ENCODE data around the gene SCYGR5. TPM values are rescaled to one million over a fixed set of nuclear protein-coding genes. Genes with fewer than 3 reads are reported as not detected.

The SCYGR5 gene
- total and polyA plus RNA-seq, 2 donors from 2014 or later, result not detected

DNA sequence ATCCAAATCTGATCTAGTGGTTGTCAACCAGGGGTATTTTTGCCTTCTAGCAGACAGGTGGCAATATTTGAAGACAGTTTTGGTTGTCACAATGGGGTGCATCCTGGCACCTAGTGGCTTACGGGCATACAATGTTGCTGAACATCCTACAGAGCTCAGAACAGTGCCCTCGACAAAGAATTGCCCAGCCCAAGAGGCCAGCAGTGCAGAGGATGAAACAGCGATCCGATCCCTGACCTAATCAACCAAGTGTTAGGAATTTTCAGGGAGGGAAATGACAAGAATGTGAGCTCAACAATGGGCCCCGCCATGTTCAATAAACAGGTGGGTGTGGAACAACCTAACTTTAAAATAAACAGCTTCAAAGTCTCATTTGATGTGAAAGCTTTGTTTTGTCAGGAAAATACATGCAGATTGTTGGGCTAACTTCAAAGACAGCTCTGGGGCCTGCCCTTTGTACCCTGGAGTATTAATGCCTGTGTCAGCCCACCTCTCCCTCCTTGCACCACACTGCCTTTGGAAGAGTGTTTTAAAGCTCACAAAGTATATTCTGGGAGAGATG is 22.5 kb upstream of the SCYGR5 start:
- TF ChIP-seq, protein P1, sequence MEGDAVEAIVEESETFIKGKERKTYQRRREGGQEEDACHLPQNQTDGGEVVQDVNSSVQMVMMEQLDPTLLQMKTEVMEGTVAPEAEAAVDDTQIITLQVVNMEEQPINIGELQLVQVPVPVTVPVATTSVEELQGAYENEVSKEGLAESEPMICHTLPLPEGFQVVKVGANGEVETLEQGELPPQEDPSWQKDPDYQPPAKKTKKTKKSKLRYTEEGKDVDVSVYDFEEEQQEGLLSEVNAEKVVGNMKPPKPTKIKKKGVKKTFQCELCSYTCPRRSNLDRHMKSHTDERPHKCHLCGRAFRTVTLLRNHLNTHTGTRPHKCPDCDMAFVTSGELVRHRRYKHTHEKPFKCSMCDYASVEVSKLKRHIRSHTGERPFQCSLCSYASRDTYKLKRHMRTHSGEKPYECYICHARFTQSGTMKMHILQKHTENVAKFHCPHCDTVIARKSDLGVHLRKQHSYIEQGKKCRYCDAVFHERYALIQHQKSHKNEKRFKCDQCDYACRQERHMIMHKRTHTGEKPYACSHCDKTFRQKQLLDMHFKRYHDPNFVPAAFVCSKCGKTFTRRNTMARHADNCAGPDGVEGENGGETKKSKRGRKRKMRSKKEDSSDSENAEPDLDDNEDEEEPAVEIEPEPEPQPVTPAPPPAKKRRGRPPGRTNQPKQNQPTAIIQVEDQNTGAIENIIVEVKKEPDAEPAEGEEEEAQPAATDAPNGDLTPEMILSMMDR (IDR thresholded peaks at IDR 0.05; ENCODE audit: borderline replicate concordance, extremely low read depth, insufficient read depth), result no peak
- H3K27me3 ChIP-seq (ENCODE audit: control insufficient read depth, insufficient read depth, low read length), result no peaks in the 10 kb centered on the region
- no peaks in the 10 kb centered on the region for H3K4me1 ChIP-seq (ENCODE audit: control insufficient read depth in 2 of 3, insufficient read depth in 2 of 3, low read depth in 1 of 3, low read length in 3 of 3)
- no peaks in the 10 kb centered on the region for H3K36me3 ChIP-seq (ENCODE audit: control insufficient read depth in 2 of 3, insufficient read depth in 3 of 3, low read length in 3 of 3)
- no peak overlapping the region for H3K4me3 ChIP-seq (ENCODE audit: low read length in 3 of 3)
- no peak overlapping the region for H3K27ac ChIP-seq (ENCODE audit: low read depth in 2 of 2, low read length in 2 of 2)
- no peak overlapping the region for H3K9ac ChIP-seq (ENCODE audit: low read length in 3 of 3)
- DNase-seq (no peak), FAIRE-seq (no peak)
- H3K9me3 ChIP-seq (ENCODE audit: control insufficient read depth in 2 of 3, insufficient read depth in 1 of 3, low read length in 3 of 3), result no peaks in the 10 kb centered on the region
- intact Hi-C loops (cut with DNase I), result no loop called here

DNA sequence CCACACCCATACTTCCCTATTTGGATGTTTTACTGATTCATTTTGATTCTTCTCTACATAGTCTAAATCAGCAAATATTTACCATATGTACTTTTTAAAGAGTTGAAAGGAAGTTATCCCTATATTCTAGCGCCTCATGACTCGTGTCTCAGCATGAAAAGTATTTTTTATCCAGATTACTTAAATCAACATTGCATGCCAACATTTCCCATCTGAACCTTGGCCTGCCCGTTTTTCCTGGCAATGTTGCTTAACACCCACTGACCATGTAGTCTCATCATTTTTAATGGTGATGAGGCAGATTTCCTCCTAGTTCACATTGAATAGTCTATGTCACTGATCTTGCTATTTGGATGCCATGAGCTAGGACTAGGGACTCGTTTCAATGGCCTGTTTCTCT is 13.2 kb upstream of the SCYGR5 start:
- H3K36me3 ChIP-seq (ENCODE audit: control insufficient read depth in 2 of 3, insufficient read depth in 3 of 3, low read length in 3 of 3), result no peaks in the 10 kb centered on the region
- no peak for DNase-seq
- no peak overlapping the region for H3K27ac ChIP-seq (ENCODE audit: low read depth in 2 of 2, low read length in 2 of 2)
- no peaks in the 10 kb centered on the region for H3K4me1 ChIP-seq (ENCODE audit: control insufficient read depth in 2 of 3, insufficient read depth in 2 of 3, low read depth in 1 of 3, low read length in 3 of 3)
- no peak overlapping the region for H3K4me3 ChIP-seq (ENCODE audit: low read length in 3 of 3)
- H3K27me3 ChIP-seq (ENCODE audit: control insufficient read depth, insufficient read depth, low read length), result no peaks in the 10 kb centered on the region
- no peak for FAIRE-seq
- intact Hi-C loops (cut with DNase I), result no loop called here
- TF ChIP-seq, protein P1 (IDR thresholded peaks at IDR 0.05; ENCODE audit: borderline replicate concordance, extremely low read depth, insufficient read depth), result no peak
- no peak overlapping the region for H3K9ac ChIP-seq (ENCODE audit: low read length in 3 of 3)
- H3K9me3 ChIP-seq (ENCODE audit: control insufficient read depth in 2 of 3, insufficient read depth in 1 of 3, low read length in 3 of 3), result no peaks in the 10 kb centered on the region

DNA sequence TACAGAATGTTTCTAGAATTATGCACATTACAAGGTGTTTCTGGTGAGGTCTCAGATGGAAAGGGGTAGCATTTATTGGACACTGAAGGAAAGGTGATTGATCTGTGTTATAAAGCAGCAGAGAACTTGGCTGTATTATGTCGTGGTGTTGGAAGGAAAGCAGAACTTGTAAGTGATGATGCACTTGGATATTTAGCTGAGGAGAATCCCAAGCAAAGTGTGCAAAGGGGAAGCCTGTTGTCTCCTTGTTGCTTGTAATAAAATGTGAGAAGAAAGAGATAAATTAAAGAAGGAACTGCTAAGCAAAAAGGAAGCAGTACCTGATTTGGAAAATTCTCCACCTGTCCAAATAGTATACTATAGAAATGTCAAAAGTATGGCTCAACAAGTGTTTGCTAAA is 12.2 kb upstream of the SCYGR5 start:
- Histone ChIP-seq H3K27me3 (ENCODE audit: control insufficient read depth, insufficient read depth, low read length) (no peaks in the 10 kb centered on the region), H3K36me3 (ENCODE audit: control insufficient read depth in 2 of 3, insufficient read depth in 3 of 3, low read length in 3 of 3) (no peaks in the 10 kb centered on the region), H3K4me3 (ENCODE audit: low read length in 3 of 3) (no peak overlapping the region), H3K9ac (ENCODE audit: low read length in 3 of 3) (no peak overlapping the region), H3K27ac (ENCODE audit: low read depth in 2 of 2, low read length in 2 of 2) (no peak overlapping the region), H3K4me1 (ENCODE audit: control insufficient read depth in 2 of 3, insufficient read depth in 2 of 3, low read depth in 1 of 3, low read length in 3 of 3) (no peaks in the 10 kb centered on the region), H3K9me3 (ENCODE audit: control insufficient read depth in 2 of 3, insufficient read depth in 1 of 3, low read length in 3 of 3) (no peaks in the 10 kb centered on the region)
- intact Hi-C loops (cut with DNase I), result no loop called here
- FAIRE-seq, result no peak
- TF ChIP-seq, protein P1 (IDR thresholded peaks at IDR 0.05; ENCODE audit: borderline replicate concordance, extremely low read depth, insufficient read depth), result no peak
- DNase-seq, result no peak

DNA sequence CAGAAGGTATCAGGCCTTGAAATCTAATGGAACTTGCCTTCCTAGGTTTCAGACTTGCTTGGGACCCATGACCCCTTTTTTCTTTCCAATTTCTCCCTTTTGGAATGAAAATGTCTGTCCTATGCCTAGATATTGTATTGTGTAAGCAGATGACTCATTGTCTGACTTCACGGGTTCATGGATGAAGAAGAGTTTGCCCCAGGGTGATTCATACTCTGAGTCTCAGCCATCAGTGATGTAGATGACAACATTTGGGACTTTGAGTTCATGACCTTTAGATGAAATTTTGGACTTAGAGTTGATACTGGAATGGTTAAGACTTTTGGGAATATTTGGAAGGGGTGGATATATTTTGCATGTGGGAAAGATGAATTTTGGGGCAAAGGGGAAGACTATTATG is 11.2 kb upstream of the SCYGR5 start:
- FAIRE-seq (no peak), DNase-seq (no peak)
- Histone ChIP-seq H3K4me3 (ENCODE audit: low read length in 3 of 3) (no peak overlapping the region), H3K9ac (ENCODE audit: low read length in 3 of 3) (no peak overlapping the region), H3K27me3 (ENCODE audit: control insufficient read depth, insufficient read depth, low read length) (no peaks in the 10 kb centered on the region), H3K27ac (ENCODE audit: low read depth in 2 of 2, low read length in 2 of 2) (no peak overlapping the region), H3K9me3 (ENCODE audit: control insufficient read depth in 2 of 3, insufficient read depth in 1 of 3, low read length in 3 of 3) (no peaks in the 10 kb centered on the region), H3K4me1 (ENCODE audit: control insufficient read depth in 2 of 3, insufficient read depth in 2 of 3, low read depth in 1 of 3, low read length in 3 of 3) (no peaks in the 10 kb centered on the region), H3K36me3 (ENCODE audit: control insufficient read depth in 2 of 3, insufficient read depth in 3 of 3, low read length in 3 of 3) (no peaks in the 10 kb centered on the region)
- TF ChIP-seq, protein P1 (IDR thresholded peaks at IDR 0.05; ENCODE audit: borderline replicate concordance, extremely low read depth, insufficient read depth), result no peak
- intact Hi-C loops (cut with DNase I), result no loop called here

All from kidney (tissue), 14 donors.